Smooth muscle cell (in vitro differentiated cells): ENCODE measurements around the gene MYO1C. TPM values are rescaled to one million over a fixed set of nuclear protein-coding genes. Genes with fewer than 3 reads are reported as not detected.

Experiments
- DNase-seq: peaks from one replicate; lab custom pipeline; 2025; ENCODE audit not compliant: unreplicated experiment; lab: John Stamatoyannopoulos, UW
- H2AFZ ChIP-seq: fragments of 200-600 bp; sonication (generic); 2 replicates; pipeline ENCODE4 v1.6.0; 2016; ENCODE audit warnings: antibody characterized with exemption, low read depth, mild to moderate bottlenecking
- H3F3A ChIP-seq: fragments of 200-600 bp; sonication (generic); 2 replicates; pipeline ENCODE4 v1.6.0; 2017; ENCODE audit warnings: antibody characterized with exemption, low read depth
- H3K27ac ChIP-seq: fragments of 200-600 bp; sonication (generic); 2 replicates; pipeline ENCODE4 v1.5.1; 2016; ENCODE audit warnings: low read depth, mild to moderate bottlenecking
- H3K27me3 ChIP-seq: fragments of 200-600 bp; sonication (generic); 2 replicates; pipeline ENCODE4 v1.6.1; 2016; ENCODE audit warnings: low read depth, mild to moderate bottlenecking
- H3K36me3 ChIP-seq: fragments of 200-600 bp; sonication (generic); 2 replicates; pipeline ENCODE4 v1.5.1; 2016; ENCODE audit warnings: low read depth
- H3K4me1 ChIP-seq: fragments of 200-600 bp; sonication (generic); 2 replicates; pipeline ENCODE4 v1.5.1; 2016; ENCODE audit warnings: low read depth
- H3K4me2 ChIP-seq: fragments of 200-600 bp; sonication (generic); 2 replicates; pipeline ENCODE4 v1.6.0; 2016; ENCODE audit warnings: mild to moderate bottlenecking
- H3K4me3 ChIP-seq: fragments of 200-600 bp; sonication (generic); 2 replicates; pipeline ENCODE4 v1.5.1; 2016; ENCODE audit warnings: mild to moderate bottlenecking
- H3K79me2 ChIP-seq: fragments of 200-600 bp; sonication (generic); 2 replicates; pipeline ENCODE4 v1.6.0; 2016; ENCODE audit warnings: low read depth, mild to moderate bottlenecking
- H3K9ac ChIP-seq: fragments of 200-600 bp; sonication (generic); 2 replicates; pipeline ENCODE4 v1.6.0; 2016; ENCODE audit warnings: low read depth
- H3K9me3 ChIP-seq: fragments of 200-600 bp; sonication (generic); replicated peaks from 2 replicates; pipeline ENCODE4 v1.5.1; 2016; ENCODE audit warnings: low read depth
- H4K20me1 ChIP-seq: fragments of 200-600 bp; sonication (generic); 2 replicates; pipeline ENCODE4 v1.6.0; 2016; ENCODE audit warnings: low read depth
- WGBS: methylation state at CpG from one replicate; pipeline ENCODE4 v1.1.7; 2016; ENCODE audit warnings: low lambda C conversion rate; 5-methylcytosine and 5-hydroxymethylcytosine counted together
- polyA plus RNA-seq: library from polyadenylated mRNA; unstranded; fragments of >200 nt; fragmentation: Nextera tagmentation; extraction: Ambion mirVana; gene quantifications from 2 replicates; pipeline ENCODE4 v1.2.1, GENCODE V29; 2016
- total RNA-seq: library from RNA; depleted of rRNA; stranded (reverse); fragments of >200 nt; gene quantifications from 2 replicates; pipeline ENCODE4 v1.2.3, GENCODE V29; 2014
- TF ChIP-seq, protein P1 (sequence below): fragments of 200-600 bp; sonication (generic); IDR thresholded peaks from 2 replicates; pipeline ENCODE4 v1.5.1; 2017; ENCODE audit warnings: borderline replicate concordance, mild to moderate bottlenecking, antibody characterized with exemption; ENCODE audit not compliant: insufficient read depth, poor library complexity, severe bottlenecking

The MYO1C gene
- total and polyA plus RNA-seq, 2 experiments from 2014 or later, result 80.4 to 81.5 TPM

DNA sequence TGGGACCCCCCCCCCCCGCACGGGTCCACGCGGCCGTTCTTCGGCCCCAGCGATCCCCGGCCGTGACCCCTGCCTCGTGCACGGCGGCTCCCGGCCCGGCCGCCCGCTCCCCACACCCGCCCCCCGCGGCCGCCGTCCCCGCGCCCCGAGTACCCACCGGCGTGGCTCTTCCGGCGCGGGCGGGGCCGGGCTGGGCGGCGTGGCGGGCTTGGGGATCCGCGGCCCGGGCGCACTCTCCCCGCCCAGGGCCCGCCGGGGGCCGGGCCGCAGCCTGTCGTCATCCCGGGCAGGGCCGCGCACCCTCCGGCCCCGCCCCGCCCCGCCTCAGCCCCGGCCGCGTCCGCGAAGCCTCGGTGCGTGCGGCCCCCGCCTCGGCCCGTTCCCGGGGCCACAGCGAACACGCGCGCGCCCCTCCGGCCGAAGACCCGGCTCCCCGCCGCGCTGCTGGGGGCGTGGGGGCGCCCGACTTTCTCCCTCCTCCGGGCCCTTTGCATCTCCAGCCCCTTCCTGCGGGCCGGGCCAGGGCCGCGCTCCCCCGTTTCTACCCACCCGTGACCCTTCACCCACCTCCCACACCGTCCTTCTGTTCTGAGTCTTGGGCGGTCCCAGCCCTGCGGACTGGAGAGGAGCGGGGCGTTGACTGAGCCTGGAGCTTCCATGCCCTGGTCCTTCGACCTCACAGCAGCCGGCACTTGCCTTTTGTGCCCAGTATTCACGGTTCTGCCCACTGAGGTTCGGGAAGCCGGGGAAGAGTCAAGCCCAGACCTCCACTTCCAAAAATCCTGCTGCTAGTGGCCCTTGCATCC lies 840 bp downstream of the MYO1C start:
- Histone ChIP-seq H4K20me1 (no peaks in the 10 kb centered on the region), H3K27me3 (no peaks in the 10 kb centered on the region), H3K27ac (peak overlapping the region; percentile 61), H3K9me3 (no peaks in the 10 kb centered on the region), H3K9ac (peak overlapping the region; percentile 76), H3K36me3 (no peaks in the 10 kb centered on the region), H3K4me2 (peak overlapping the region; percentile 98), H3F3A (peaks cover 24% of the 10 kb centered on the region), H3K4me3 (peak overlapping the region; percentile 79), H3K79me2 (peaks cover 22% of the 10 kb centered on the region), H2AFZ (no peak overlapping the region), H3K4me1 (peaks cover 9% of the 10 kb centered on the region)
- peak; percentile 46 for DNase-seq
- WGBS, result 9% methylated on average over 17 of the region's 94 CpGs
- TF ChIP-seq, protein P1, sequence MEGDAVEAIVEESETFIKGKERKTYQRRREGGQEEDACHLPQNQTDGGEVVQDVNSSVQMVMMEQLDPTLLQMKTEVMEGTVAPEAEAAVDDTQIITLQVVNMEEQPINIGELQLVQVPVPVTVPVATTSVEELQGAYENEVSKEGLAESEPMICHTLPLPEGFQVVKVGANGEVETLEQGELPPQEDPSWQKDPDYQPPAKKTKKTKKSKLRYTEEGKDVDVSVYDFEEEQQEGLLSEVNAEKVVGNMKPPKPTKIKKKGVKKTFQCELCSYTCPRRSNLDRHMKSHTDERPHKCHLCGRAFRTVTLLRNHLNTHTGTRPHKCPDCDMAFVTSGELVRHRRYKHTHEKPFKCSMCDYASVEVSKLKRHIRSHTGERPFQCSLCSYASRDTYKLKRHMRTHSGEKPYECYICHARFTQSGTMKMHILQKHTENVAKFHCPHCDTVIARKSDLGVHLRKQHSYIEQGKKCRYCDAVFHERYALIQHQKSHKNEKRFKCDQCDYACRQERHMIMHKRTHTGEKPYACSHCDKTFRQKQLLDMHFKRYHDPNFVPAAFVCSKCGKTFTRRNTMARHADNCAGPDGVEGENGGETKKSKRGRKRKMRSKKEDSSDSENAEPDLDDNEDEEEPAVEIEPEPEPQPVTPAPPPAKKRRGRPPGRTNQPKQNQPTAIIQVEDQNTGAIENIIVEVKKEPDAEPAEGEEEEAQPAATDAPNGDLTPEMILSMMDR, result no peak

DNA sequence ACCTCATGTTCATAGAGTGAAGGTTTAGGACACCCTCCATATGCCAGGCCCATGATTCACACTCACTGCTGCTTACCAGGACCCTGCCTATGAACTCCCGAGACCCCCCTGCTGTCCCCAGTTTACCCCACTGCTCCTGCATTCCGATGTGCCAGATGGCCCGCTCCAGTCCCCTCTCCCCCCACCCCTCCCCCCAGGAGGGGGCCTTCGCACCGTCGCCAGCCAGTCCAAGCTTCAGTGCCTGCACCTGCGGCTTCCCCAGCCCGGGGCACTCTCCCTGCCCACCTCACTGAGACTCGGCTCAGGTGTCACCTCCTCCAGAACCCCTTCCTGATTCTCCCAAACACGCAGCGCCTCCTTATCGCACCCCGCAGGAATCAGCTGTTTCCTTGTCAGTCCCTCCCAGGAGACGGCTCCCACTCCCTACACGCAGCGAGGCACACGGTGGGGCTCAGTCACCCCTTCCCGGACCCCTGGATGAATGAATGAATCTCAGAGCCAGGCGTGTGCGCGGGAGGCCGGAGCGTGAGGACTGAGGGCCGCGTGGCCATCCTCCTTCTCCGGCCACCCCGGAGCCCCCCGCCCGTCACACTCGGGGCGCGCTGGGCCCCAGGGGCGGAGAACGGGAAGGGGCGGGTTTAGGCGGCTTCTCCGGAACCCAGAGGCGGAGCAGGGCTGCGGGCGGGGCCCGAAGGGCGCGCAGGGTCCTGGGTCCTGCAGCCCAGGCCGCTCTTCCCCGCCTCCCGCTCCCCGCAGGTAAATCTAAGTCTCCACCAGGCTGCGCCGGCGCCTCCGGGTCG lies 1.6 kb downstream of the MYO1C start:
- TF ChIP-seq, protein P1, result no peak
- Histone ChIP-seq H3K36me3 (no peaks in the 10 kb centered on the region), H3K4me2 (peak overlapping the region; percentile 98), H3K9ac (peak overlapping the region; percentile 76), H3K79me2 (peaks cover 22% of the 10 kb centered on the region), H3F3A (peaks cover 24% of the 10 kb centered on the region), H4K20me1 (no peaks in the 10 kb centered on the region), H3K4me1 (peaks cover 9% of the 10 kb centered on the region), H2AFZ (no peak overlapping the region), H3K9me3 (no peaks in the 10 kb centered on the region), H3K27me3 (no peaks in the 10 kb centered on the region), H3K4me3 (peak overlapping the region; percentile 79), H3K27ac (peak overlapping the region; percentile 61)
- under 1% methylated on average over 37 of the region's 52 CpGs for WGBS
- DNase-seq, result peak; percentile 21

DNA sequence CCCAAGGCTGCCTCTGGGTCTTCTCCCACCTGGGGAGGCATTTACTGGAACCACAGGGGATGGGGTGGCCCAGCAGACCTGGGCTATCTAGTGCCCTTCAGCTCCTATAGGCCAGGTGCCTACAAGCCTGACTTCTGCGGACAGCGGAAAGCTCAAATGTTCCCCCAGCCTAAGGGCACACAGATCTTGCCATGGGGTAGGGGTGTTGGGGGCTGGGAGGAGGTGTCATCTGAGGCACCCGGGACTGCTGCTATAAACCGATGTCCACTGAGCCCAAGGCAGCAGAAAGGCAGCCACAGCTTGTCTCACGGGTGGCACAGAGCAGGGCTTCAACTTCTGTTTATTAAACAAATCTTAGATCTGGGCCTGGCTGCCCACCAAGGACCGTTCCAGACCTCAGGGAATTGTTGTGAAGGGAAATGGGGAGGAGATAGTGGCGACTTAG lies 3.6 kb downstream of the MYO1C start:
- peak overlapping the region; percentile 87 for H3K27ac ChIP-seq
- H3K27me3 ChIP-seq, result no peaks in the 10 kb centered on the region
- H3K4me1 ChIP-seq, result peaks cover 16% of the 10 kb centered on the region
- peaks cover 22% of the 10 kb centered on the region for H3K79me2 ChIP-seq
- no peaks in the 10 kb centered on the region for H4K20me1 ChIP-seq
- H3K4me2 ChIP-seq, result peak overlapping the region; percentile 85
- no peaks in the 10 kb centered on the region for H3K9me3 ChIP-seq
- WGBS, result 69% methylated on average over 7 of the region's 7 CpGs
- H3F3A ChIP-seq, result peaks cover 20% of the 10 kb centered on the region
- peak overlapping the region; percentile 65 for H3K9ac ChIP-seq
- H3K4me3 ChIP-seq, result peak overlapping the region; percentile 83
- H2AFZ ChIP-seq, result no peak overlapping the region
- TF ChIP-seq, protein P1, result no peak
- DNase-seq, result no peak
- H3K36me3 ChIP-seq, result no peaks in the 10 kb centered on the region
